ENCODE measurements around the gene ANGPT4.
"Not testable (repeated sequence)": the region's sequence is repeated elsewhere in the genome, so short reads cannot be mapped to it uniquely, and the experiment has no call there.

The ANGPT4 gene

GRCh38 chr20:841568-842546, 74.3 kb downstream of the ANGPT4 start:
- DNase-seq, result no peak

DNA sequence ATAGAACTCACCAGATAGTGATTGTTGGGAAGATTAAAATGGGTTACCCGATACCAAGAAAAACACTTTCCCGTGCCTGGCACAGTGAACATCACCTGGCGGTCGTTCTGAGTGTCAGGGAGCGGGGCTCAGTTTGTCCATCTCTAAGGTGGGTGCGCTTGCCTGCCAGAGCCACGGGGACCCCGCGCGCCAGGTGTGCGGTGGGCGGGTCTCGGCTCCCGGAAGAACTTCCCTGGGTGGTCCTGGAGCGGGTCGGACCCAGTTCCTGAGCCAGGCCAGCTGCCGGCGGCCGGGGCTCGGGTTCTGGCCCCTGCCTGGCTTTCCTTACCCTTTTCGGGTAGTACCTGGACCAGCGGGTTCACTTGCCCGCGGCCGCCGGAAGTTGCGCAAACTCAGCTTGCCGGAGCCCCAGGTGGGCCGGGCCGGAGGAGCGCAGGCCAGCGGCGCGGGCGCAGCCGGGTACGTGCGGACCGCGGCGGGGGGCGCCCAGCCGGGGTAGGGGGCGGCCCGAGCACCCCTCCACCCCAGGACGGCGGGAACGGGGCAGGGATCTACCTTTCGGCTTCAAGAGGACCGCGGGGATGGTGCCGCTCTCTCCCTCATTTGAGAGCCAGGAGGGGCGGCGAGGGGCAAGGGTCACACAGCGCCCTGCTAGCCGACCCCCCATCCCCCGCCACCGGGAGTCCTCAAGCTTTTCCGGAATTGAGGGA, 75.1 kb downstream of the ANGPT4 start:
- no peak for DNase-seq

DNA sequence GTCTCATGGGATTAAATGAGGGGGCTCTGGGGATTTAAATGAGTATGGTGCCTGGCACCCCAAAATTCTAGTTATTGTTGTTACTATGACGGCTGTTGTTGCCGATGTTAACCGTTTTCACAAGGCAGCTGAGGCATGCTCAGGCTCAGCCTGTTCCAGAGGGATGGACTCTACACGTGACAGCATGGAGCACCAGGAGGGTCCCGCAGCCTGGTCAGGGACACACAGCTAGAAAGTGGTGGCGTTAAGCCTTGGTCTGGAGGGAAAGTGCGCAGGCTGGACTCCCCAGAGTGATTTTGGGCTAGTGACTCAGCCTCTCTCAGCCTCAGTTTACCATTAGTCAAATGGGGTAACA, 75.7 kb downstream of the ANGPT4 start:
- DNase-seq, result no peak

- no peak for DNase-seq
These were observed 76.5 kb downstream of the ANGPT4 start for GRCh38 chr20:839626-840025.

GRCh38 chr20:839015-839414, 77.1 kb downstream of the ANGPT4 start:
- DNase-seq, result no peak

DNA sequence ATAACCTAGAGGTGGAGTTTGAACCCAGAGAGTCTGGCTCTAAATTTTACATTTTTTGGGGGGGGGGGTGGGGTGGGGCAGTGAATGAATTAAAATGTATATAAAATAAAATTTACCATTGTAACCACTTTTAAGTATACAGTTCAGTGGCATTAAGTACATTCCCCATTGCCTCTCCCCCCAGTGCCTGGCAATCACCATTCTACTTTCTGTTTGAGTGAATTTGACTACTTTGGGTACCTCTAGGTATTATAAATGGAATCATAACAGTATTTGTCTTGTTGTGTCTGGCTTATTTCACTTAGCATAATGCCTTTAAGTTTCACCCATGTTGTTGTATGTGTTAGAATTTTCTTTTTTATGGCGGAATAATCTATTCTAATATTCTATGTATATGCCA, 79.9 kb downstream of the ANGPT4 start:
- no peak for DNase-seq

GRCh38 chr20:835608-836045, 80.5 kb downstream of the ANGPT4 start:
- no peak for DNase-seq

GRCh38 chr20:834151-834746, 81.9 kb downstream of the ANGPT4 start:
- no peak for DNase-seq

- peak; percentile 94 for DNase-seq
These were observed 82.5 kb downstream of the ANGPT4 start, which contains the start of gene FAM110A for GRCh38 chr20:833450-834150. TSS of gene FAM110A (plus strand) at chr20:833715. CDS start at chr20:844805, 11,090 bp downstream.

GRCh38 chr20:833121-833449, 83.0 kb downstream of the ANGPT4 start:
- no peak for DNase-seq

GRCh38 chr20:831956-832355, 84.2 kb downstream of the ANGPT4 start:
- no peak for DNase-seq

DNA sequence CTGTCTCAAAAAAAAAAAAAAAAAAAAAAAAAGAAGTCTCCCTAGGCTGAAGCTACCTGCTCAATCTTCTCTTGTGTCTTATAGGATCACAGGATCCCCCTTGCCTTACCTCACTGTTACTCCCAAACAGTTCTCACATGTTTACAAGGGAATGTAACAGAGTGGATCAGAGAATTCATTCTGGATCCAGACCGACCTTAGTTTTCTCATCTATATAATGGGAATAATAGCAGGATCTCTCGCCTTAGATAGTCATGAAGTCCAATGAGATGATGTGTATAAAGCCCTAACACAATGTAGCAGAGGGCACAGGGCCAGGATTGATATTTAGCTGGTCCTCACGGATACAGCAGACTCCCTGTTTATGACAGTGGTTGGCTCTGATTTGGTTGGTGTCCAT, 84.9 kb downstream of the ANGPT4 start:
- no peak for DNase-seq

DNA sequence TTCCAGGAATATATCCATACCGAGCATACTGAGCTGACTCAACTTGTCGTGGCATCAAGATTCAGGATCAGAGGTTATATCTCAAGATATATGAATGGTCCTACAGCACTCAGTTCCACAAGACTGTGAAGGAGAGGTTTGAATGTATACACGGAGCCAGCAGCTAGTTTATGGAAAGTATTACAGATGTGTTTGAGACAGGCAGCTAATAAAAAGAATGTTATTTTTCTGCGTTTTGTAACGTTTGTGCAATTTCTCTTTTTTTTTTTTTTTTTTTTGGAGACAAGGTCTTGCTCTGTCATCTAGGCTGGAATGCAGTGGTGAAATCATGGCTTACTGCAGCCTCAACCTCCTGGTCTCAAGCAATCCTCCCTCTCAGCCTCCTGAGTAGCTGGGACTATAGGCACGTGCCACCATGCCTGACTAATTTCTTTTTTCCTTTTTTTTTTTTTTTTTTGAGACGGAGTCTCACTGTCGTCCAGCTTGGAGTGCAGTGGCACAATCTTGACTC, 86.1 kb downstream of the ANGPT4 start:
- no peak for DNase-seq

- DNase-seq, result no peak
These were observed 86.6 kb downstream of the ANGPT4 start for GRCh38 chr20:829551-829950.

- no peak for DNase-seq
These were observed 87.1 kb downstream of the ANGPT4 start for GRCh38 chr20:828987-829386.

DNA sequence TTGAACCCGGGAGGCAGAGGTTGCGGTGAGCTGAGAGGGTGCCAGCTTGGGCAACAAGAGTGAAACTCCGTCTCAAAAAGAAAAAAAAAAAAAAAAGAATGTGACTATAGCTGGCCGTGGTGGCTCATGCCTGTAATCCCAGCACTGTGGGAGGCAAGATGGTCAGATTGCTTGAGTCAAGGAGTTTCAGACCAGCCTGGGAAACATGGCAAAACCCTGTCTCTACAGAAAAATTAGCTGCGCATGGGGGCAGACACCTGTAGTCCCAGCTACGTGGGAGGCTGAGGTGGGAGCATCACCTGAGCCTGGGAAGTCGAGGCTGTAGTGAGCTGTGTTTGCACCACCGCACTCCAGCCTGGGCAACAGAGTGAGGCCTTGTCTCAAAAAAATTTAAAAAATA, 88.2 kb downstream of the ANGPT4 start:
- DNase-seq, result not testable (repeated sequence)

DNA sequence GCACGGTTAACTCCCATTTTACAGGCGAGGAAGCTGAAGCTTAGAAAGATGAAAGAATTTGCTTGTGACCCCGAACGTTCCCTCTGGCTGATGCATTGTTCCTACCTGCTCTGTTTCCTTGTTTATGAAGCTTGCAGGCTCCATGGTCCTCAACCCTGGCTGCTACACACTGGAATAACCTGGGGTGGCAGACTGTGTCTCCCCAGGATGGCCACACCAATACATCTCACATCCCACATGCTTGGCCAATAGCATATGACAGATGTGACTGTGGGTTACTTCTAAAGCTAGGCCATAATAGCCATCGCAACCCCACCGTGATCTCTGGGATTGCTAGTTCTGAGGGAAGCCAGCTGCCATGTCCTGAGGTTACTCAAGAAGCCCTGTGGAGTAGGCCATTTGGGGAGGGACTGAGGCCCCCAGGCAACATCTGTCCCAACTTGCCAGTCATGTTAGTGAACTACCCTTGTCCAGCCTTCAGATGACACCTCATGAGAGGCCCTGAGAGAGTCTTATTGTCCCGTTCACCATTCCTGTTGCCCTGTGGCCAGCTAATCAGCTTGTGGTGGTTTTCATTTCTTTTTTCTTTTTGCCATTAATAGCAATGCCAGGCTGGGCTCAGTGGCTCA, 89.3 kb downstream of the ANGPT4 start:
- no peak for DNase-seq

DNA sequence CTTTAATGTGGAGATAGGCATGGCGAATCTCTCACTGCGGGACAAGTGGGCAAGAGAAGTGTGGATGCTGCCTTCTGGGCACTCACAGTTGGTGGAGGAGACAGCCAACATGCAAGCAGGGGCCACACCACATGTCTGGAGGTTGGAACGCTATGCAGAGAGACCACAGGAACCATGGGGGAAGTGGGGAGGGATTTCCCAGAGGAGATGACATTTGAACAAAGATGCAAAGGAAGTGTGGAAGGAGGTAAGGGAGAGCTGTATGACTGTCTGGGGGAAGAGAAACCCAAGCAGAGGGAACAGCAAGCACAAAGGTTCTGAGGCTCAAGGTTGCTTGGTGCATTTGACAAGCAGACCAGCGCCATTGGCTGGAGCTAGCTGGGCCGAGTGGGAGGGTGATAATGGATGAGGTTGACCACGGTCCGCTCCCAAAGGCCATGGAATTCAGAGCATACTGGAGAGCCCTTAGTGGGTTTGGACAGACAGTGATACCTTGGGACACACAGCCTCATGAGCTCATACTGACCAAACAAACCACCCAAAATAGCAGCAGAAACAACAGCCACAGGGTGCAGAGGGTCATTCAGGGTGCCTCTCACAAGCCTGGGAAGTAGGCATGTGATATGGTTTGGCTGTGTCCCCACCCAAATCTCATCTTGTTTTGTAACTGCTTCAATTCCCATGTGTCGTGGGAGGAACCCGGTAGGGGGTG, 90.3 kb downstream of the ANGPT4 start:
- DNase-seq, result no peak

GRCh38 chr20:824916-825315, 91.2 kb downstream of the ANGPT4 start:
- DNase-seq, result no peak

DNA sequence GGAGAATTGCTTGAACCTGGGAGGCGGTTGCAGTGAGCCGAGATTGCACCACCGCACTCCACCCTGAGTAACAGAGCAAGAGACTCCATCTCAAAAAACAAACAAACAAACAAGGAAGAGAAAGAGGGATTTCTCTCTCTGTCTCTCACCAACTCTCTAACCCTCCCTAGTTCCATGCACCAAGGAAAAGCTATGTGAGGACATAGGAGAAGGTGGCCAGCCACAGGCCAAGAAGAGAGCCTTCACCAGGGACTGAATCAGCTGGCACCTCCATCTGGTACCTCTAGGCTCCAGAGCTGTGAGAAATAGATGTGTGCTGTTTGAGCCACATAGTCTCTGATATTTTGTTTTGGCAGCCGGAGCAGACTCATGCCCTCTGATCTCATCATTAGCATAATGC, 91.6 kb downstream of the ANGPT4 start:
- DNase-seq, result no peak

- no peak for DNase-seq
These were observed 92.6 kb downstream of the ANGPT4 start for GRCh38 chr20:823574-823902.
